ENCODE measurements around the gene ABHD17C.

DNA sequence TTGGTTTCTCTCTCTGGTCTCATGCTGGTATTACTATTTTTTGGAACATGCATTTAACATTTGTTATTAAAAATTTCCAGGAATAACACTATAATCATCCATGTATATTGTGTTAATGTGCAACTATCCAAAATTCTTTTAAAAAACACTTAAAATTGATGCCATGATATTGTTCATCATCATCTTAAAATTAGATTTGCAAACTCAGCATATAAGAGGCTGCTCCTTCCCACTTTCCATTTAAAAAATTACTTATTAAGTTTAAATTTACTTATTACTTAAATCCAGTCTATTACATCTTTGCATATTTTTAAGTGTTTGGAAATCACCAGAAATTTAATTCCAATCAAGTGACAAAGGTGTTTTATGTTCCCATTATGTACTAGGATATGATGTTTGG is 5.8 kb upstream of the ABHD17C start:
- no peak for TF ChIP-seq SIN3A (IDR thresholded peaks at IDR 0.05; ENCODE audit: borderline replicate concordance, insufficient read depth, low read length)
- TF ChIP-seq, protein P1, sequence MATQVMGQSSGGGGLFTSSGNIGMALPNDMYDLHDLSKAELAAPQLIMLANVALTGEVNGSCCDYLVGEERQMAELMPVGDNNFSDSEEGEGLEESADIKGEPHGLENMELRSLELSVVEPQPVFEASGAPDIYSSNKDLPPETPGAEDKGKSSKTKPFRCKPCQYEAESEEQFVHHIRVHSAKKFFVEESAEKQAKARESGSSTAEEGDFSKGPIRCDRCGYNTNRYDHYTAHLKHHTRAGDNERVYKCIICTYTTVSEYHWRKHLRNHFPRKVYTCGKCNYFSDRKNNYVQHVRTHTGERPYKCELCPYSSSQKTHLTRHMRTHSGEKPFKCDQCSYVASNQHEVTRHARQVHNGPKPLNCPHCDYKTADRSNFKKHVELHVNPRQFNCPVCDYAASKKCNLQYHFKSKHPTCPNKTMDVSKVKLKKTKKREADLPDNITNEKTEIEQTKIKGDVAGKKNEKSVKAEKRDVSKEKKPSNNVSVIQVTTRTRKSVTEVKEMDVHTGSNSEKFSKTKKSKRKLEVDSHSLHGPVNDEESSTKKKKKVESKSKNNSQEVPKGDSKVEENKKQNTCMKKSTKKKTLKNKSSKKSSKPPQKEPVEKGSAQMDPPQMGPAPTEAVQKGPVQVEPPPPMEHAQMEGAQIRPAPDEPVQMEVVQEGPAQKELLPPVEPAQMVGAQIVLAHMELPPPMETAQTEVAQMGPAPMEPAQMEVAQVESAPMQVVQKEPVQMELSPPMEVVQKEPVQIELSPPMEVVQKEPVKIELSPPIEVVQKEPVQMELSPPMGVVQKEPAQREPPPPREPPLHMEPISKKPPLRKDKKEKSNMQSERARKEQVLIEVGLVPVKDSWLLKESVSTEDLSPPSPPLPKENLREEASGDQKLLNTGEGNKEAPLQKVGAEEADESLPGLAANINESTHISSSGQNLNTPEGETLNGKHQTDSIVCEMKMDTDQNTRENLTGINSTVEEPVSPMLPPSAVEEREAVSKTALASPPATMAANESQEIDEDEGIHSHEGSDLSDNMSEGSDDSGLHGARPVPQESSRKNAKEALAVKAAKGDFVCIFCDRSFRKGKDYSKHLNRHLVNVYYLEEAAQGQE (IDR thresholded peaks at IDR 0.05; ENCODE audit: insufficient read depth in 1 of 2, low read depth in 2 of 2, low read length in 2 of 2), result no peak
- no peak for TF ChIP-seq POLR2AphosphoS5 (IDR thresholded peaks at IDR 0.05; ENCODE audit: low read depth, low read length)
- TF ChIP-seq TAF1 (IDR thresholded peaks at IDR 0.05; ENCODE audit: borderline replicate concordance, insufficient read depth, low read length), result no peak
